DND-41 (cell line): Measurements from ENCODE around the gene SIRT7.

ENCODE experiments used
- EZH2 ChIP-seq: IDR thresholded peaks from 3 replicates; pipeline ENCODE4 v1.6.1; 2012; ENCODE audit warnings: borderline replicate concordance, low read depth, mild to moderate bottlenecking, moderate library complexity, low read length, inconsistent platforms; ENCODE audit not compliant: severe bottlenecking
- TF ChIP-seq, protein P1 (sequence below): IDR thresholded peaks from 2 replicates; pipeline ENCODE4 v1.5.1; 2012; ENCODE audit warnings: borderline replicate concordance, low read length, moderate library complexity, mild to moderate bottlenecking; ENCODE audit not compliant: poor library complexity, severe bottlenecking; ENCODE audit errors: extremely low read depth

- TF ChIP-seq EZH2 = no peak
- TF ChIP-seq, protein P1, sequence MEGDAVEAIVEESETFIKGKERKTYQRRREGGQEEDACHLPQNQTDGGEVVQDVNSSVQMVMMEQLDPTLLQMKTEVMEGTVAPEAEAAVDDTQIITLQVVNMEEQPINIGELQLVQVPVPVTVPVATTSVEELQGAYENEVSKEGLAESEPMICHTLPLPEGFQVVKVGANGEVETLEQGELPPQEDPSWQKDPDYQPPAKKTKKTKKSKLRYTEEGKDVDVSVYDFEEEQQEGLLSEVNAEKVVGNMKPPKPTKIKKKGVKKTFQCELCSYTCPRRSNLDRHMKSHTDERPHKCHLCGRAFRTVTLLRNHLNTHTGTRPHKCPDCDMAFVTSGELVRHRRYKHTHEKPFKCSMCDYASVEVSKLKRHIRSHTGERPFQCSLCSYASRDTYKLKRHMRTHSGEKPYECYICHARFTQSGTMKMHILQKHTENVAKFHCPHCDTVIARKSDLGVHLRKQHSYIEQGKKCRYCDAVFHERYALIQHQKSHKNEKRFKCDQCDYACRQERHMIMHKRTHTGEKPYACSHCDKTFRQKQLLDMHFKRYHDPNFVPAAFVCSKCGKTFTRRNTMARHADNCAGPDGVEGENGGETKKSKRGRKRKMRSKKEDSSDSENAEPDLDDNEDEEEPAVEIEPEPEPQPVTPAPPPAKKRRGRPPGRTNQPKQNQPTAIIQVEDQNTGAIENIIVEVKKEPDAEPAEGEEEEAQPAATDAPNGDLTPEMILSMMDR = no peak
Measured at GRCh38 chr17:81954131-81955057, 36.4 kb upstream of the SIRT7 start.
